ENCODE results near the gene SSNA1.
A peak's percentile ranks its signal among the peaks of the same experiment; 100 is the strongest.

The SSNA1 gene

GRCh38 chr9:137188490-137189296, at the start of gene SSNA1, which contains the start of gene ANAPC2:
SSNA1 (plus strand) TSS chr9:137188676; CDS start chr9:137188727, 51 bp downstream.
ANAPC2 (minus strand) TSS chr9:137188560; CDS start chr9:137188532, 28 bp downstream.
- Histone ChIP-seq H3K27me3 (ENCODE audit: insufficient read depth, poor library complexity, severe bottlenecking) (no peaks in the 10 kb centered on the region), H3K4me1 (ENCODE audit: insufficient read depth, poor library complexity, severe bottlenecking) (peaks cover 5% of the 10 kb centered on the region), H3K4me3 (ENCODE audit: severe bottlenecking) (peak within 1 kb of the TSS; percentile 52), H3K9me3 (ENCODE audit: severe bottlenecking) (no peaks in the 10 kb centered on the region), H3K27ac (ENCODE audit: poor library complexity, severe bottlenecking) (peak within 1 kb of the TSS; percentile 73), H3K36me3 (ENCODE audit: low read depth) (peaks cover 20% of the 10 kb centered on the region)
- DNase-seq (ENCODE audit: low spot score) = peak; percentile 88
- TF ChIP-seq, protein P1, sequence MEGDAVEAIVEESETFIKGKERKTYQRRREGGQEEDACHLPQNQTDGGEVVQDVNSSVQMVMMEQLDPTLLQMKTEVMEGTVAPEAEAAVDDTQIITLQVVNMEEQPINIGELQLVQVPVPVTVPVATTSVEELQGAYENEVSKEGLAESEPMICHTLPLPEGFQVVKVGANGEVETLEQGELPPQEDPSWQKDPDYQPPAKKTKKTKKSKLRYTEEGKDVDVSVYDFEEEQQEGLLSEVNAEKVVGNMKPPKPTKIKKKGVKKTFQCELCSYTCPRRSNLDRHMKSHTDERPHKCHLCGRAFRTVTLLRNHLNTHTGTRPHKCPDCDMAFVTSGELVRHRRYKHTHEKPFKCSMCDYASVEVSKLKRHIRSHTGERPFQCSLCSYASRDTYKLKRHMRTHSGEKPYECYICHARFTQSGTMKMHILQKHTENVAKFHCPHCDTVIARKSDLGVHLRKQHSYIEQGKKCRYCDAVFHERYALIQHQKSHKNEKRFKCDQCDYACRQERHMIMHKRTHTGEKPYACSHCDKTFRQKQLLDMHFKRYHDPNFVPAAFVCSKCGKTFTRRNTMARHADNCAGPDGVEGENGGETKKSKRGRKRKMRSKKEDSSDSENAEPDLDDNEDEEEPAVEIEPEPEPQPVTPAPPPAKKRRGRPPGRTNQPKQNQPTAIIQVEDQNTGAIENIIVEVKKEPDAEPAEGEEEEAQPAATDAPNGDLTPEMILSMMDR (IDR thresholded peaks at IDR 0.05; ENCODE audit: poor library complexity, severe bottlenecking) = peak; percentile 72
- ATAC-seq (ENCODE audit: low read depth) = peak; percentile 74

- no peaks in the 10 kb centered on the region for H3K36me3 ChIP-seq (ENCODE audit: low read depth)
- H3K4me1 ChIP-seq (ENCODE audit: insufficient read depth, poor library complexity, severe bottlenecking) = no peaks in the 10 kb centered on the region
- peaks cover 53% of the 10 kb centered on the region for H3K27me3 ChIP-seq (ENCODE audit: insufficient read depth, poor library complexity, severe bottlenecking)
- no peak within 1 kb of the TSS for H3K27ac ChIP-seq (ENCODE audit: poor library complexity, severe bottlenecking)
- ATAC-seq (ENCODE audit: low read depth) (0 out of 3 replicates have a peak, but pooled peaks have one; percentile 24), DNase-seq (ENCODE audit: low spot score) (no peak)
- no peaks in the 10 kb centered on the region for H3K9me3 ChIP-seq (ENCODE audit: severe bottlenecking)
- TF ChIP-seq, protein P1 (IDR thresholded peaks at IDR 0.05; ENCODE audit: poor library complexity, severe bottlenecking) = no peak
- no peak within 1 kb of the TSS for H3K4me3 ChIP-seq (ENCODE audit: severe bottlenecking)
Observed at GRCh38 chr9:137138722-137139467, 49.6 kb upstream of the SSNA1 start, which contains the start of gene GRIN1. GRIN1 (plus strand) TSS chr9:137139154; CDS start chr9:137139487, 333 bp downstream.

DNA sequence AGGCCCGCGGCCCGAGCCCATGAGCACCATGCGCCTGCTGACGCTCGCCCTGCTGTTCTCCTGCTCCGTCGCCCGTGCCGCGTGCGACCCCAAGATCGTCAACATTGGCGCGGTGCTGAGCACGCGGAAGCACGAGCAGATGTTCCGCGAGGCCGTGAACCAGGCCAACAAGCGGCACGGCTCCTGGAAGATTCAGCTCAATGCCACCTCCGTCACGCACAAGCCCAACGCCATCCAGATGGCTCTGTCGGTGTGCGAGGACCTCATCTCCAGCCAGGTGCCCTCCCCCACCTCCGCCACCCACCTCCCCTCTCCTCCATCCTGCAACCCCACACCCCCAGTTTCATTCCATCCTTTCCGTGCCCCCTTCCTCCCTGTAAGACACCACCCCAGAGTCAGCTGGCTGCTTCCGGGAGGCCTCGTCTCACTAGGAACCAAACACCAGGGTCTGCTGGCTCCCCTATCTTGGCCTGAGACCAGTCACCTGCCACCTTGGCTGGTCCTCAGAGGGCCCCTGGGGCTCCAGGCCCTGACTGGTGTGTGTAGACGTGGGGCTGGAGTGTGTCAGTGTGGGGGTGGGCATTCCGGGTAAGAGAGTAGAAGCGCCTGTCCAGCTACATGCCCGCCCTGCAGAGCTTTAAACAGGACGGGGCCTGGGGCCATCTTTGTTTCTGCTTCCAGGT, 48.9 kb upstream of the SSNA1 start:
- Histone ChIP-seq H3K36me3 (ENCODE audit: low read depth) (no peaks in the 10 kb centered on the region), H3K27ac (ENCODE audit: poor library complexity, severe bottlenecking) (no peak overlapping the region), H3K4me3 (ENCODE audit: severe bottlenecking) (no peak overlapping the region), H3K4me1 (ENCODE audit: insufficient read depth, poor library complexity, severe bottlenecking) (no peaks in the 10 kb centered on the region), H3K9me3 (ENCODE audit: severe bottlenecking) (no peaks in the 10 kb centered on the region), H3K27me3 (ENCODE audit: insufficient read depth, poor library complexity, severe bottlenecking) (peaks cover 53% of the 10 kb centered on the region)
- no peak for ATAC-seq (ENCODE audit: low read depth)
- DNase-seq (ENCODE audit: low spot score) = peak; percentile 55
- TF ChIP-seq, protein P1 (IDR thresholded peaks at IDR 0.05; ENCODE audit: poor library complexity, severe bottlenecking) = no peak

GRCh38 chr9:137140151-137141012, 48.1 kb upstream of the SSNA1 start:
- TF ChIP-seq, protein P1 (IDR thresholded peaks at IDR 0.05; ENCODE audit: poor library complexity, severe bottlenecking) = no peak
- Histone ChIP-seq H3K9me3 (ENCODE audit: severe bottlenecking) (no peaks in the 10 kb centered on the region), H3K36me3 (ENCODE audit: low read depth) (no peaks in the 10 kb centered on the region), H3K4me1 (ENCODE audit: insufficient read depth, poor library complexity, severe bottlenecking) (no peaks in the 10 kb centered on the region), H3K27me3 (ENCODE audit: insufficient read depth, poor library complexity, severe bottlenecking) (peaks cover 53% of the 10 kb centered on the region), H3K4me3 (ENCODE audit: severe bottlenecking) (no peak overlapping the region), H3K27ac (ENCODE audit: poor library complexity, severe bottlenecking) (no peak overlapping the region)
- no peak for ATAC-seq (ENCODE audit: low read depth)
- DNase-seq (ENCODE audit: low spot score) = peak; percentile 62
